K562 (cell line): ENCODE measurements around the gene ATF5. TPM values are rescaled to one million over a fixed set of nuclear protein-coding genes. Genes with fewer than 3 reads are reported as not detected.

Experiments
- ARNT ChIP-seq, 2 experiments: fragments of 450-650 bp; IDR thresholded peaks; 2 replicates each; pipeline ENCODE4 v1.6.1; 2016; ENCODE audit warnings: mild to moderate bottlenecking in 1 of 2
- CHD7 ChIP-seq: fragments of 200-600 bp; sonication (generic); IDR thresholded peaks from one replicate; pipeline ENCODE4 v1.6.1; 2012; ENCODE audit warnings: mild to moderate bottlenecking, low read depth, low read length, inconsistent platforms
- EP400 ChIP-seq: fragments of 450-650 bp; IDR thresholded peaks from 2 replicates; pipeline ENCODE4 v1.6.1; 2017; ENCODE audit warnings: antibody characterized with exemption, mild to moderate bottlenecking, moderate library complexity
- HNRNPH1 ChIP-seq: fragments of 200-400 bp; formaldehyde crosslinking; optimal IDR thresholded peaks from 2 replicates; pipeline ENCODE3; 2017; ENCODE audit warnings: low read depth, mild to moderate bottlenecking, low read length, moderate library complexity
- MAFG ChIP-seq: fragments of 450-650 bp; conservative IDR thresholded peaks from 2 replicates; pipeline ENCODE4 v1.6.1; 2016; ENCODE audit warnings: missing genetic modification characterization, missing compliant biosample characterization
- RFX5 ChIP-seq: IDR thresholded peaks from 2 replicates; pipeline ENCODE4 v1.6.1; 2011; ENCODE audit warnings: low read depth, mild to moderate bottlenecking, improper control_type of control experiment, low read length
- TEAD1 ChIP-seq, 2 experiments: fragments of 450-650 bp in 1 of 2; sonication (generic) in 1 of 2; formaldehyde crosslinking; IDR thresholded peaks; 2 replicates each; pipeline versions ENCODE4 v1.4.0 to v1.8.0; 2020 to 2022; ENCODE audit warnings: mild to moderate bottlenecking in 2 of 2, missing genetic modification reagents in 1 of 2
- ZC3H8 ChIP-seq: fragments of 450-650 bp; IDR thresholded peaks from 2 replicates; pipeline ENCODE4 v1.6.1; 2017
- polyA plus RNA-seq, 8 experiments: library from polyadenylated mRNA; depleted of rRNA in 4 of 8; stranded (reverse) in 5 of 8; unstranded in 3 of 8; fragments of >200 nt; fragmentation: Nextera tagmentation in 2 of 8; fragmentation: Illumina TruSeq in 1 of 8; extraction: Ambion mirVana in 2 of 8; extraction: Trizol in 1 of 8; gene quantifications; 2 replicates each; pipeline versions ENCODE4 v1.2.1 to v1.2.3, GENCODE V29; 2011 to 2014; ENCODE audit warnings: inconsistent platforms in 1 of 8, missing spikeins in 1 of 8
- total RNA-seq, 7 experiments: library from RNA; depleted of rRNA in 6 of 7; stranded (reverse); fragments of >200 nt in 6 of 7; fragmentation: Illumina TruSeq in 2 of 7; extraction: Trizol in 2 of 7; gene quantifications; 2 replicates each; pipeline versions ENCODE4 v1.2.1 to v1.2.3, GENCODE V29; 2011 to 2021; ENCODE audit warnings: low replicate concordance in 1 of 7

ATF5 gene
- total and polyA plus RNA-seq, 9 of the 15 experiments (the other 6 are each of a cell fraction or from before 2014, with no cell fraction given) = 3.0 to 57.6 (median 11.1) TPM

DNA sequence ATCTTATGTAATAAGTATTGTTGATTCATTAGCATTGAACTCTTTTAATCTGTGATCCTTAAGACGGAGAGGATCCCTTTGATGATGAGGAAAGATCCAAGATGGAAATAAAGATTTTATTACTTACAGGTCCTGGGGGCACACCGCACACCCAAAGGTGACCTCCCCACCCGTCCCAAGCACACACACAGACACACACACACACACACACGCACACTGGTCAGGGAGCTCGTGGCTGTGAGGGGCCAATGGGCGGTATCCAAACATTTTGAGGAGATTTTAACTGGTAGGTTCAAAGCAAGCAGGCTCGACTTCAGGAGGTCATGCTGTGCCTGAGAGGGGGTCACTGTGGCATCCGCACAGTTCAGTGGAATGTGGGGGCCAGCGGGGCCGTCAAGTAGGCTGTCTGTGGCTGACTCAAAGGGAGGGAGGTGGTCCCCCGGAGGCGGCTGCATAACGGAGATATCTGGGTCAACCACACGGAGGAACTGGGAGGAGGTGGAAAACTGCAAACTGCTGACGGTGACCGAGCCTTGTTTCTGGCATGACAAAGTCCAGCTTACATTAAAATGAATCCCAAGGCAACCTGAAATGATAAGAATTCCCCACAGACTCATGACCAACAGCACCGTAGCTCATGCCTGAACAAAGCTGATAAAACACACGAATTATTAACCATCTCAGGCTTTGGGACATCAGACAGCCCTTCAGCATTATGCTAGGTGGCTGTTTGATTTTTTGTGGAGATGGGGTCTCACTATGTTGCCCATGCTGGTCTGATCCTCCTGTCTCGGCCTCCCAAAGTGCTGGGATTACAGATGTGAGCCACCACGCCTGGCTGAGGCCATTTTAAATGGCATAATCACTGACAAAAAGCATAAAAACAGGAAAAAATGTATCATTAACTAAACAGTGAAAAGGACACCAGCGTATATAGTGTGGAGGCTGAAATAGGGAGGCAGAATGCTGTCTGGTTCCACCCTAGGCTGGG is 52.9 kb downstream of the ATF5 start (continued):
- TF ChIP-seq CHD7 (no peak), RFX5 (no peak), MAFG (tag) (0 out of 2 replicates have a peak, but pooled peaks have one; percentile 9), ZC3H8 (no peak), EP400 (no peak), ARNT (IDR thresholded peaks at IDR 0.05) (no peak), HNRNPH1 (no peak), TEAD1 (CRISPR knock-in tag; IDR thresholded peaks at IDR 0.05) (peak in 1 of 2 experiments; percentile 85; a peak in 1 of 4 replicates)
